ENCODE data around the gene PRCP. TPM values are rescaled to one million over a fixed set of nuclear protein-coding genes. Genes with fewer than 3 reads are reported as not detected.

PRCP gene
- total and polyA plus RNA-seq, 2 experiments from 2014 or later: 33.3 to 52.8 TPM

Other genes starting within 250 kb of the PRCP start
- gene FAM181B, start 166.6 kb downstream of the PRCP start, total RNA-seq (2014; rRNA removed; shearing (Covaris generic)): 0.87 and 1.5 TPM in 2 replicates
- gene FAM181B, start 166.6 kb downstream of the PRCP start, polyA plus RNA-seq (2016; fragmentation: Nextera tagmentation; extraction: Ambion mirVana): 0.23 and 0.36 TPM in 2 replicates
- gene DDIAS, start 1.3 kb upstream of the PRCP start, total RNA-seq (2014; rRNA removed; shearing (Covaris generic)): 48.9 and 53.0 TPM in 2 replicates
- gene DDIAS, start 1.3 kb upstream of the PRCP start, polyA plus RNA-seq (2016; fragmentation: Nextera tagmentation; extraction: Ambion mirVana): 16.5 and 19.5 TPM in 2 replicates
- 4.5 and 6.6 TPM in 2 replicates for gene RAB30, start 171.5 kb upstream of the PRCP start, total RNA-seq (2014; rRNA removed; shearing (Covaris generic))
- gene RAB30, start 171.5 kb upstream of the PRCP start, polyA plus RNA-seq (2016; fragmentation: Nextera tagmentation; extraction: Ambion mirVana): 2.6 and 3.3 TPM in 2 replicates